GM23248 (cell line): ENCODE measurements around the gene SPRED1.

Source experiments
- EZH2 ChIP-seq: fragments of 200-600 bp; sonication (generic); IDR thresholded peaks from 2 replicates; pipeline ENCODE4 v1.6.1; 2018; ENCODE audit warnings: antibody characterized with exemption, mild to moderate bottlenecking; ENCODE audit not compliant: insufficient read depth, poor library complexity, severe bottlenecking
- EZH2phosphoT487 ChIP-seq: fragments of 200-600 bp; sonication (generic); IDR thresholded peaks from 2 replicates; pipeline ENCODE4 v1.6.1; 2018; ENCODE audit warnings: antibody characterized with exemption, moderate library complexity, mild to moderate bottlenecking, low read depth; ENCODE audit not compliant: insufficient read depth

DNA sequence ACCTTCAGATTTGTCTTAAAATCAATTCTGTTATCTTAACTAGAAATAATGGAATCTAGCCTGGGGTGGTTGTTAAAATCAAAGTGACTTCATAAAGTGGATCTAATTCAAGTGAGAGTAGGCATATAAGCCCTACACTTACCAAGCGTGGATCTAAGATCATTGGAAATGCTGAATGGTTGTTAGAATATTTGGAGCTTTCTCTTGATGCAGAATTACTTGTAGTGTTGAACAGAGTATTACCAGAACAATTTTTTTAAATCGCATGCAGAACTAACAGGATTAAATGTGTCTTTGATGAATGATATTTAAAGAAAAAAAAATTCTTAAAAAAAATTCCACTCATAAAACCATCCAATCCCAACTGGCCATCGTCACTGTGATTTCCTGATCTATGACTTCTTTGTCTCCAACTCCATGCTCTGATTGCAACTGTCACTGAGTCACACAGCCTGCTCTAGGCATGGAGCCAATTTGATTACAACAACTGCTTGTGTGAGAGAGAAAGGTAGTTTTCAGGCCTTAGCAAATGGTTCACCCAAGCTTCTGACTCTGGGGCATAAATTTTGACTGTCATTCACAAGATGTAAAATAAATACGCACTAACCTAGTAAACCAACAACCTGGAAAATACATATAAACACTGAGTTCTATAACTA, 25.9 kb upstream of the SPRED1 start:
- TF ChIP-seq EZH2 (no peak), EZH2phosphoT487 (no peak)
